GM21515 (cell line): ENCODE results near the gene PLEKHM3.

Experiments used
- ATAC-seq: cut with Tn5 transposase; IDR thresholded peaks from one replicate; pipeline ENCODE4 v1.9.1; 2021; ENCODE audit not compliant: unreplicated experiment

The PLEKHM3 gene

DNA sequence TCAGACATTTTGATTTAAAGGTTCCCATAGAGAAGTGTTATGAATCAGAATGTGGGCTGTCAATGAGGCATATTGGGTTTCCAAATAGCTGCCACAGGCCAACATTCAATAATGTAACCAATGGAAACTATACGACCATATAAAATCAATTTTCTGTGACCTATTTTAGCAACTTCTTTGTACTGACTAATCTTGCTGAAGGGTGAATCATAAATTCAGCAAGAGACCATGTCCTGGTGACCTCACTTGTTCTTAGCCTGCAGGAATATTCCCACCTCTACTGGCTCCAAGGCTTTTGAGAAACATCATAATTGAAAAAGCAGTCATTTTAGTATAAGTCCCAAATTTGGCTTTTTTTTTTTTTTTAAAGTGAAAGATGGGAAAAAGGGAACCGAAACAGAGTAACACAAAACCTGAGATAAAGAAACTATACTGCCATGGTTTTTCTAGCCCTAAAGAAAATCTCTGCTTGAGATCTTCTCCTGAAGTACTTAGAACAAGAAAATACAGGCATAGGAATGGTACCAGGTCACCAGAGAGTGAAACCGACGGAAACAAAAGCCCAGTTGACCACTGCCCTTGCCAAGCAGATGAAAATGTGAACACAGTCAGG is 32.1 kb downstream of the PLEKHM3 start:
- peak; percentile 84 for ATAC-seq

- no peak for ATAC-seq
Observed at GRCh38 chr2:207991944-207992343, 33.4 kb downstream of the PLEKHM3 start.

GRCh38 chr2:207990784-207991183 is 34.5 kb downstream of the PLEKHM3 start:
- no peak for ATAC-seq

GRCh38 chr2:207988975-207989374 is 36.4 kb downstream of the PLEKHM3 start:
- ATAC-seq = no peak

DNA sequence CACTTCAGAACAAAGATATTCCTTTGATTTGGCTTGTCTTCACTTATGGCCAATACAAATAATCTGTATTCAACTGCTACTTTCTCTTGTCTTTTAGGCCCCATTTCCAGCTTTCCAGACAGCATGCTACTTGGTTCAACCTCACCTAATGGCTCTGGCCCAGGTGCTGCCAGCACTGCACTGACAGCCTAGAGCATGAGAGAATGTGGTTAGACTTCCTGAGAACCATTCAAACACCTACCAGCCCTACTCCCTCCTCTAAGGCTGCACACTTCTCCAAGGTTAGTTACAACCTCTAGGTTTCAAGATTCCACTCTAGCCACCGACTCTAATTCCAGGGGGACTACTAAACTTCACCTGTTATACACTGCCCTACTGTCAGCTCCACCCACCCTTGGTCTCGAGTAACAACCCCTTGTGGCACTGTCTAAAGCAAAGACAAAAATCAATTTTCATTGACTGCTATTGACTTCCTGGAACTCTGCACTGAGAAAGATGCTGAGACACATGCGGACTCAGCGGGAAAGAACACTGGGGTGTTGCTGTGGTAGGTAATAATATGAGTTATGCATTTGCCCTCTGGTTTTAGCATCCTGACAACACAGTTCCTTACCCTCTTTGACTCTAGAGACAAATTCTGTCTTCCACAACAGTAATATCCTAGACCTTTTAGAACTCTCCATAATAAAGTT is 38.2 kb downstream of the PLEKHM3 start:
- peak; percentile 50 for ATAC-seq

DNA sequence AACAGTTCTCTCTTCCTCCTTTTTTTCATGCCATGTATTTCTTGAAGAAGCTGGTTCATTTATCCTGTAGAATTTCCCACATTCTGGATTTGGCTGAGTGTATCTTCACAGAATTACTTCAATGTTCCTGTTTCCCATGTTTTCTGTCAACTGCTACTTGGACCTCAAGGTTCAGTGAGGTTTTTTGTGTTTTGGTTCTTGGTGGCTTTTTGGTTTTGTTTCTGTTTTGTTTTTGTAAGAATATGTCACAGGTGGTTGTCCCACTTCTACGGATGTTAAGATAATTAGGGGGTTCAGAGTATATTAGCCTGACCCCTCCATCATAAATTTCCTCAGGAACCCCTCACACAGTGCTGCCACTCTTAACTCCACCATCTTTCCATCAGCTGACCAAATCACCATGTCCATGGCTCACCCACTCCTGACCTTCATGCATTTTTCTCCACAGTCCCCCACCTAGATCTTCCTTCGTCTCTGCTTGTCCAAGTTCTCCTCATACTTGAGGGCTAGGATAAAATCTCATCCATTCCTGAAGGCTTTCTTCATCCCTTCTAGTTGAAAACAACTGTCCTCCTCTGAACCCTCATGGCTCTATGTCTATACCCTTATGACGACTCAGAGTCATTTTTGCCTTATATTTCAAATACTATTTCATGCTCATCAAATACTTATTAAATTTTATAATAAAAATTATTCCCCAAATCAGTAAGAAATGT is 40.4 kb downstream of the PLEKHM3 start:
- no peak for ATAC-seq

DNA sequence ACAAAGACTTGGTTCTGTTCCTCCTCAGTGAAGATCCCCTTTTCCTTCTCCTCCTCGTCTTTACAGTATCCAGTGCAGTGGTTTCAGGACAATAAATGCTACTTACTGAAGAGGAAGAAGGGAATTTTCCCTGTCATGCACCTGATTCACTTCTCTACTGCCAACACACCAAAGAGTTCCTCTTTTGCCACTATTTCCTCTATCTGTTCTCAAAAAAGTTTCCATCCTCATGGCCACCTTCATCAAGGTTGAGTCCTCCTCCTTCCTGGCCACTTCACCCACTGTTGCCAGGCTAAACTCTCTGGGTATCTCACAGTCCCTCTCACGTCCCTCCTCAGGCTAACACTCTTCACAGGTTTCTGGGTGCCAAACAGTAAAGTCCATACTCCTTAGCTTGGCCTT is 41.7 kb downstream of the PLEKHM3 start:
- peak; percentile 57 for ATAC-seq

GRCh38 chr2:207978177-207978948 is 47.0 kb downstream of the PLEKHM3 start:
- no peak for ATAC-seq

DNA sequence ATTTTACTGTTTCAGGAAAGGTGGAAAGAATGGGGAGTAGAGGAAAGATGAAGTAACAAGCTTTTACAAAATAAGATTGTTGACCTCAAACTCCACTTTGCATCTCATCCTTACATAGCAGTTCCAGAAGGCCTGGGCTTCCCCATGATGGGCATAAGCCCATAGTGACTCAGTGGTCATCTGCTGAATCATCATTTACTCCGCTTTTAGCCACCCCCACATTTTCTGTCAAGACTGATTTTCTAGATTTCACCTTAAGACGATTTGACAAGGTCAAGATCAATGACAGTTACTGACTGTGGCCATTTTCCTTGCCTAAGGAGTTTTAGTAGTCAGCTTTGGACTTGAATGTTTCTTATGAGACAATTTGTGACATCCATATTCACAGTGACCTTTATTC is 49.4 kb downstream of the PLEKHM3 start:
- no peak for ATAC-seq

- ATAC-seq = no peak
Observed at GRCh38 chr2:207974216-207974605, 51.1 kb downstream of the PLEKHM3 start.

DNA sequence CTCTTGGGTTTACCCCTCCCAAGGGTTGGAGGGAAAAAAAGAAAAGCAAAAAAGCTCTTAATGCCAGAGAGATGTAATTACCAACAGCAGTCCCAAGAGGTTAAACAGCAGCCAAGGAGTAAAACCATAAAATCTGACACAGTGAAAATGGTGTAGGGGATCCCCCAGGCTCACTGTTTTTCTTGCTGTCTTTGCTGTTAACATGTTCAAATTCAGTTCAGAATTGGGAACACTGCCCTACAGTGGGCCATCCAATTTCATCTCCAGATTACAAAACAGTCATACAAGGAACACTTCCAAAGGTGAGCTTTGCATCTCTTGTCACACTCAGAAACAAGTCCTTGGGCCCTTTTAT is 54.5 kb downstream of the PLEKHM3 start:
- ATAC-seq = no peak

DNA sequence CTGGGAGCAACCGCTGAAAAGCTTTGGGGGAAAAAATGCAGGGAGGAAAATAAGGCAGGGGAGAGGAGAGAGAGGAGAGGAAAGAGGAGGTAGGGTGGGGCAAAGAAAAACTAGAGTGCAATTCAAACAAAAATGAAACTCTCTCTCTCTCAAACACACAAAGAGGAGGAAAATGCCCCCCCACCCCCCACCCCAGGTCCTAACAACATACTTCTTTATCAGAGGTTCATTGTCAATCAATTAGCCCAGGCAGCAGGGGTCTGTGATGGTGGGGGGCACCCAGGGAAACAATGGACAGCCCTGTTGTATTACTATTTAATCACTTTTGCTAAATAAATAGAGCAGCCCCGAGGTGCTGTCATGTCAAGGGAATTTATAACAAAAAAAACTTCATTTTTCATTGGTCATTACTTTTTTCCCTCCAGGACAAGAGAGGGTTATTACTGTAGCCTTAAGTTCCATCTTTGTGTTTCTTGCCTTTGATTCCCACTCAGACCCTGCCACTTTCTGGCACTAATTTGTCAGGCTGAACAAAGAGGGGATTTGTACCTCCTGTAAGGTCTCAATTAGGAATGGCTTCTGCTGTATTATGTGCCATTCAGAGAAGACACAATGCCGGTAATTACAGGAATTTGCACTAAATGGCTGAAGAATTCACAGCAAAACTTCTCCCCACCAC is 55.0 kb downstream of the PLEKHM3 start:
- ATAC-seq = no peak

- no peak for ATAC-seq
Observed at GRCh38 chr2:207969249-207969648, 56.1 kb downstream of the PLEKHM3 start.

DNA sequence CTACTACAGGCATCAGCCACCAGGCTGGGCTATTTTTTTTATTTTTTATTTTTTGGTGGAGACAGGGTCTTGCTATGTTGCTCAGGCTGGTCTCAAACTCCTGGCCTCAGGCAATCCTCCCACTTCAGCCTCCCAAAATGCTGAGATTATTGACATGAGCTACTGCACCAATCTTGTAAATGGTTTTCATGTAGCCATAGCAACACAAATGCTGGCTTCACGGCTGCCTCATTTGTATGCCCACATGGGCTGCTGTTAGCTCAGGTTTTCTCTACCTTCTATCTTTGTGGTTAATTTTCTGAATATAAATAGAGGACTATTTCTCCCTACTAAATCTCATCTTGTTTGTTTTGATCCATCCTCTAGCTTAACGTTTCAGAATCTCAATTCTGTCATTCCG is 58.2 kb downstream of the PLEKHM3 start:
- ATAC-seq = no peak

DNA sequence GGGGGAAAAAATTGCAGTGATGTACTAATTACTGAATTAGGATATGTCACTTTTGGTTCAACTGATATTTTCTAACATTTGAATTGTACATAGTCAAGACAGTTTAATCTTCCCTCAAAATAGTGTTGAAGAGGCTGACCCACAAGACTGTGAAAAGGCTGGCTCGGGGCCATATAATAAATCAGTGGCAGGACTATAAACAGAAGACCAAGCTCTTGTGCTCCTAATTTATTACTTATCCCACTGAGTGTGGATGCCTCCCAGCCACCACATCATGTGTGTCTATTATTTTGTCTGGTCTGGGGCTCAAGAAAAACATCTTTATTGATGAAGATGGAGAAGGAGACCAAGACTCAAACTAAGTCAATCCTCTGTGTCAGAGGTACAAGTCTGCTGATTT is 64.4 kb downstream of the PLEKHM3 start:
- ATAC-seq = no peak

DNA sequence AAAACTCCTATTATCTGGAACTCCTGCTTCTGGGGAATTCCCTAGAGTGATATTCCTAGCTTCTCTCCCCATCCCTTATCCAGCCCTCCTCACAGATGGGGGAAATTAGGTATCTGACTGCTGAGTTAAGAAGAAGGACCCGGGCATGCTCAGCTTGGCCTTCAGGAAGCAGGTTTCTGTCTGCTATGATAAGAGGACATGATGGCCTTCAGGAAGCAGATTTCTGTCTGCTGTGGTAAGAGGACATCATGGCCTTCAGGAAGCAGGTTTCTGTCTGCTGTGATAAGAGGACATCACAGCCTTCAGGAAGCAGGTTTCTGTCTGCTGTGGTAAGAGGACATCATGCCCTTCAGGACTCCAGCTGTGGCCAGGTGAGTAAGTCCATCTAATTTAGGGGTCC is 65.2 kb downstream of the PLEKHM3 start:
- no peak for ATAC-seq

DNA sequence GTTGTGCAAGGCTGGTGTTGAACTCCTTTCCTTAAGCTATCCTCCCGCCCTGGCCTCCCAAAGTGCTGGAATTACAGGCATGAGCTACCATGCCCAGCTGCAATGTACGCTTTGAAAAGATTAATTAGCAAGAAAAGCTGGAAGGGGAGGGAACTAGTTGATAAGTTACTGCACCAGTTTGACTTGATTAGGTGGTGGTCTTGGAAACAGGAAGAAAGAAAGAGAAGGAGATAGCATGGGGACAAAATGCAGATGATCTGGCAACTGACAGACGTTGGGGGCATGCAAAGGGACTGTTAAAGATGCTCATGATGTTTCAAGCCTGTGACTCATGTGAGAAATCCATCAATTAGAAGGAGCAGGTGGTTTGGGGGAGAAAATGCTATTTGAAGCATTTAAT is 68.6 kb downstream of the PLEKHM3 start:
- no peak for ATAC-seq

GRCh38 chr2:207955456-207955855 is 69.9 kb downstream of the PLEKHM3 start:
- ATAC-seq = no peak

DNA sequence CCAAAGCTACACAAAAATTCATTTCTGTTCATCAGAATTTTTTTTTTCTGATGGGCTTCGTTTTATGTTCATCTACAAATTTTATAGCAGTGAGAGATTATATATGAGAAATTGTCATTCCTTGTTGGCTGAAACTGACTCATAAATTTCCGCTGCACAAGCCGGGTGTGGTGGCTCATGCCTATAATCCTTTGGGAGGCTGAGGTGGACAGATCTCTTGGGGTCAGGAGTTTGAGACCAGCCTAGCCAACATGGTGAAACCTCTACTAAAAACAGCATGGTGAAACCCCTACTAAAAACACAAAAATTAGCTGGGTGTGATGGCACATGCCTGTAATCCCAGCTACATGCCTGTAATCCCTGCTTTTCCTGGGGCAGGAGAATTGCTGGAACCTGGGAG is 72.0 kb downstream of the PLEKHM3 start:
- no peak for ATAC-seq

DNA sequence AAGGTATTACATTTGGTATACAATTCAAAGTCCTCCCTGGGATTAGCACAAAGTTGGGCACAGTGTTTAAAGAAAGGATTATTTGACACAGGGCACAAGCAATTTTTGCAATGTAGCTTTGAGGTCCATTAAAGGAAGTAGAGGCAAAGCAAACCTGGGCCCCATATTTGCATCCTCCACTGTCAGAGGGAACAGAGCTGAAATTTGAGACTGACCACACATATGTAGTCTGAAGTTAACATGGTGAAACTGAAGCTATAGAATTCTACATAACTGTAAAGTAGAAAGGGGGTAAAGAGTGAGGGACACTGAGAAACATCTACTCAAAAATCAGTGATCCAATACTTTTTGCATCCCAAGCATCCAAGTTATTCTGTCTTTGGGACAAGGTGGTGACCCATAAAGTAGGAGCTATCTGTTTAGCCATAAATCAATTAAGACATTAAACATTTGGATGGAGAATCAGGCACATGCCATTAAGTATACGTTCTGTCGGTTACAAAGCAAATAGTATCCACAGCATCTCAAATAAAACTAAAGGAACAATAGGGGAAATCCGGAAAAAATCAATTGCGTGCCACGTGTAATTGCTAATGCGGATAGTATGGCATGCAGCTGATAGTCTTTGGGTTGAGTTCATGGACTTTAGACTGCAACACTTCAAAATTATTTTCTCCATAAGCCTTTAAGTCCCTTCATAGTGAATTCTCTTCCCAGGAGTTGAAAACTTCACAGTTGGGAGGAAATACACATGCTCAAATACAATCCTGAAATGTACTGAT is 72.6 kb downstream of the PLEKHM3 start:
- no peak for ATAC-seq
